Kidney glomerular epithelial cell (primary cell): ENCODE results near the gene TOP2B.

Experiments
- DNase-seq: peaks from one replicate; lab custom pipeline; 2025; lab: John Stamatoyannopoulos, UW

The TOP2B gene

GRCh38 chr3:25618028-25618427 is 46.7 kb downstream of the TOP2B start:
- no peak for DNase-seq

- DNase-seq: no peak
These were observed 53.5 kb downstream of the TOP2B start for GRCh38 chr3:25611193-25611592.

GRCh38 chr3:25610779-25611178 is 53.9 kb downstream of the TOP2B start:
- no peak for DNase-seq

GRCh38 chr3:25610167-25610566 is 54.5 kb downstream of the TOP2B start:
- DNase-seq: no peak

GRCh38 chr3:25604107-25604805 is 60.5 kb downstream of the TOP2B start:
- DNase-seq: peak; percentile 76

DNA sequence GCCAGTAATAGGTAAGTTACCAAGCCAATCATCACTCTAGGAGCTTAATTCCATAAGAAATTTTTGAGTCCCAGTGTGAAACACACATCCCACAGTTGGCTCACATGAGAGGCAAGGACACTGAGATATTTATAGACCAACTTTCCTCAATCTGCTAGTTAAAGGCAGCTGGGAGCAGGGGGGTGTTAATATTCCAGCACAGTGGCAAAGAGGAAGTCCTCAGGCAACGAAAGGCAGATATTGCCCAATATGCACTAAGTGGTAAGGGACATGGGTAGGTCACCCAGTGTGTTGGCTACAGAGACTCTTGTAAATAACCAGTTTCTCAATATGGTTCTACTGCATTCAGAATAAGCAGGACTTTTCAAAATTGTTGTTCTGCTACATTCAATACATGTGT is 61.0 kb downstream of the TOP2B start:
- DNase-seq: no peak

DNA sequence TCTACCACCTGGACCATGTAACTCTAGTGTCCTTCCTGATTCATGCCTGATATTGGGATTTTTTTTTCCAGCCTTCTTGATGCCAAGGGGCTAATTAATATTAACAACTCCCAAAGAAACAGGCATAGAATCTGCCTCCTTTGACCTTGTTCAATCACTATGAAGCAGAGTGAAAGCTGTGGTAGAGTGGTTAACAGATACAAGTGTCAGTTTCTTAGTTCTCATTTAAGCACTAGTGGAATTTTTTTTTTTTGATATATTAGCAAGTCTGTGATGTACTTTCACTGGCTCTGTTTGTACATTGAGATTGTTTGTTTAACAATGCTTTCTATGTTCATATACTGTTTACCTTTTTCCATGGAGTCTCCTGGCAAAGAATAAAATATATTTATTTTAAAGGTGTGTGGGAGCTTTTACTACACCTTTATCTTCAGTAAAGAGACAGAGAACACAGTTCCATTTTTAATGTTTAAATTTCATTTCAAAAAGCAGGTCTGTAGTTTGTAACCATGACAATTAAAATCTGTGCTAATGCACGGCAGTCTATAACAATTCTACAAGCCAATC is 67.1 kb downstream of the TOP2B start:
- DNase-seq: no peak

- peak; percentile 57 for DNase-seq
These were observed 70.7 kb downstream of the TOP2B start for GRCh38 chr3:25594007-25594502.

DNA sequence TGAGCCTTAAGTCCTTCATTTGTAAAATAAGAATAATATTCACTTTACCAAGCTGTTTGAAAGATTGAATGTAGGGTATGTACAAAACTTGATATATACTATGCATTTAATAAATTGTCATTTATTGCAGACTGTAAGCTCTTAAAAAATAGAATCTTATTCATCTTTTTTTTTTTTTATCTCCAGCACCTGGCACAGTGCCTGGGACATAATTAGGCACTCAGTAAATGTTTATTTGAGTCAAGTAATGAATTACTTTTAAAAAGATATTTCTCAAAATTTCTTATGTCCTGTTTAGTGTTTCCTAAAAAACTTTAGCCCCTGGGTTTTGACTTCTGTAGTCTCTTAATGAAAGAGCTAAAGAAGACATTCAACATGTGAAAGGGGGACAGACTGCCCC is 71.7 kb downstream of the TOP2B start:
- no peak for DNase-seq

DNA sequence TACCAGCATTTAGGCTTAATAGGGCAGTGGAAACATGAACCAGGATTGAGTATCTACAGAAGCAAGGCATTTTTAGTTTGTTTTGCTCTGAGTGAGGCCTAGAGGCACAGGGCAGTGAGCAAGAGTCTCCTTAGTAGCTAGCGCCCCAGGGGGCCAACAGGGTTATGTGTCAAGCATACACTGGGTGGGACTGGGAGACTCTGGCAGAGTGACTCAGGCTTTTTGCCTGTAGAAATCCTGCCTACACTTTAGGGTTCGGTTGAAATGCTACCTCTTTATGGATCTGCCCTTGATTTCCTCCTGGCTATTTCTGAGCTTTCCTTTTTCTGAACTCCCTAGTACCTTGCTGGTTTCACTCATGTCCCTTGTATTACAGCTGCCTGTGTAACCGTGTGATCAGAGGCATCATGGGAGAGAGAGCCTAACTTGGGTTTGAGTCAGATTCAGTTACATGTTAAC is 72.2 kb downstream of the TOP2B start:
- peak; percentile 66 for DNase-seq

DNA sequence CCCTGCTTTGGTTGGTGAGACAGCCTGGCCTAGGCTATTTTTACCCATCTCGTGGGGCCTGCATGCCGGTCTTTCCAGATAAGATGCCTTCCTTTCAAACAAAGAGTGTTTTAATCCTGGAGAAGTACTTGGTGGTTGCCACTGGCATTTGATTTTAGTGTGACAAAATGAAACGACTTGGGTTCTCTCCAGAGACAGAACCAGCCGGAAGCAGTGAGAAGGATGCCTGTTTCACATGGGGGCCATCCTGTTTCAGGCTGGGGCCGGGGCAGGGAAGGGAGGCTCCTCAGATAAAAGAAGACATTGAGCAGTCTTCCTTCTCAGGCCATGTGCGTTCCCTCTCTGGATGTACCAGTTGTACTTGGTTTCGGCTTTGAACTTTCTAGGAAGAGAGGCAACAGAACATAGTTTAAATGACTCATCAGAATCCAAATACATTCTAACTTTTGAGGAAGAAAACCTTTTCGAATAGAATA is 74.9 kb downstream of the TOP2B start:
- no peak for DNase-seq

- no peak for DNase-seq
These were observed 75.5 kb downstream of the TOP2B start for GRCh38 chr3:25589104-25589782.

DNA sequence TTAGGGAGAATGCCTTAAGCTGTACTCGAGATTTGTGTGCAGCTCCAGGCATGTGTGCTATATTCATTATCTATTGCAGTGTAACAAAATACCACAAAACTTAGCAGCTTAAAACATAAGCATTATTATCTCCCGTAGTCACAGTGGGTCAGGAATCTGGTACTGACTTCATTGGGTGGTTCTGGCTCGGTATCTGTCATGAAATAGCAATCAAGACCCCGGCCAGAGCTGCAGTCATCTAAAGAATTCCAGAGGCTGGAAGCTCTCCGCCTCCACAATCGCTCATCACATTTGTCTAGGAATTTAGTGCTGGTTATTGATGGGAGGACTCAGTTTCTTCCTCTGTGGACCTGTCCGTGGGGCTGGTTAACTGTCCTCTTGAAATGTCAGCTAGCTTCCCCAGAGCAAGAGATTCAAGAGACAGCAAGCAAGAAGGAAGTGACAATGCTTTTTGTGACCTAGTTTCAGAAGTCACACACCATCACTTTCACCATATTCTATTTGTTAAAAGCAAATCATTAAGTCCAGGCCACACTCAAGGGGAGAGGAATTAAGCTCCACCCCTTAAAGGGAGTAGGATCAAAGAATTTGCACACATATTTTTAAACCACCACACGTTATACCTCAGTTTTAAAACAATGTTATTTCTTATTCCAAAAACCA is 76.1 kb downstream of the TOP2B start:
- DNase-seq: no peak

- no peak for DNase-seq
These were observed 76.7 kb downstream of the TOP2B start for GRCh38 chr3:25587975-25588374.

GRCh38 chr3:25587526-25587925 is 77.2 kb downstream of the TOP2B start:
- DNase-seq: no peak

GRCh38 chr3:25587094-25587493 is 77.6 kb downstream of the TOP2B start:
- DNase-seq: no peak

- DNase-seq: no peak
These were observed 78.2 kb downstream of the TOP2B start for GRCh38 chr3:25586553-25586952.

DNA sequence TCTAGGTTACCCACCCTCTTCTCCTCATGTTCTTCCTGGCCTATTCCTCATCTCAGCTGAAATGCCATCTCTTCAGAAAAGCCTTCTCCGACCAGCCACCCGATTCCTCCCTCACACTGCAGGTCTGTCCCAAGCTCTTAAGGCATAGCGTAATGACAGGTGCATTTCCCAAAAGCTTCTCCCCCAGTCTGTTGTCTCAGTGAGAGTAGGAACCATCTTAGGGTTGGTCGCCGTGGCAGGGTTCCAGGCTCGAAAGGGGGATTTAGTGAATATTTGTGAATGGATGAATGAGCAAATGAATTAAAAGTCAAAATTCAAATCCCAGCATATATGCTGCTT is 78.6 kb downstream of the TOP2B start:
- no peak for DNase-seq

DNA sequence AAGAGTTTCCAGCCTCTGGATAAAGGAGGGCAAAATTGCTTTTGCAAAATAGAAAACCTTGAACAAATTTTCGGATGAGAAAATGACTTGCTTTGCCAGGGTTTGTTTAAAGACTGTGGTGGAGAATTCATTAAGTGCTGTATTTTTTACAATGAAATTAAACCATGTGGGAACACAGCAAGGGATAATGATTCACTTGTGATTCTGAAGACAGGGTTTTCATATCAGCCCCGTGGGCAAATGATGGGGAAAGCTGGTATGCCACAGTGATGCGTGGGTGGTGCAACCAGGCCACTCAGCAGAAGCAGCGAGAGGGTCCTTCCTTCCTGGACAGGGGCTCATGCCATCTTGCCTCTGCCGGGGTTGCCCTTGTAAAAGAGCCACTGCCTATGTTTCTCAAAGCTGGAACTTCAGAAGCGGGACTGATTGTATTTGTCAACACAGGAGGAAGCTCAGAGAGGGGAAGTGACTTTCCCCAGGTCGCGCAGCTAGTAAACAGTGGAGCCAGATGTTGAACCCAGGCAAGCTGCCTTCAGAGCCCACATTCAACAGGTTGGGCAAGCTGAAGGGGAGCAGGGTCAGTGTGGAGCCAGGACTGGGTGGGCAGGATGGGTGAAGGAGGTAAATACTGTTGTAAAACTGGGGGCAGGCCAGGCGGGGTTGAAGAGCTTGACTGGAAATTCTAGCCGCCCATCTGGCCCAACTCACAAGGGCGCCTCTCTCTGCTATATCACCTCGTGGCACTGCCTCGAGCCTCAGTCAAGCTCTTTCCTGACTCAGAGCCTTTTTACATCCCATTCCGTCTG is 79.1 kb downstream of the TOP2B start:
- no peak for DNase-seq

DNA sequence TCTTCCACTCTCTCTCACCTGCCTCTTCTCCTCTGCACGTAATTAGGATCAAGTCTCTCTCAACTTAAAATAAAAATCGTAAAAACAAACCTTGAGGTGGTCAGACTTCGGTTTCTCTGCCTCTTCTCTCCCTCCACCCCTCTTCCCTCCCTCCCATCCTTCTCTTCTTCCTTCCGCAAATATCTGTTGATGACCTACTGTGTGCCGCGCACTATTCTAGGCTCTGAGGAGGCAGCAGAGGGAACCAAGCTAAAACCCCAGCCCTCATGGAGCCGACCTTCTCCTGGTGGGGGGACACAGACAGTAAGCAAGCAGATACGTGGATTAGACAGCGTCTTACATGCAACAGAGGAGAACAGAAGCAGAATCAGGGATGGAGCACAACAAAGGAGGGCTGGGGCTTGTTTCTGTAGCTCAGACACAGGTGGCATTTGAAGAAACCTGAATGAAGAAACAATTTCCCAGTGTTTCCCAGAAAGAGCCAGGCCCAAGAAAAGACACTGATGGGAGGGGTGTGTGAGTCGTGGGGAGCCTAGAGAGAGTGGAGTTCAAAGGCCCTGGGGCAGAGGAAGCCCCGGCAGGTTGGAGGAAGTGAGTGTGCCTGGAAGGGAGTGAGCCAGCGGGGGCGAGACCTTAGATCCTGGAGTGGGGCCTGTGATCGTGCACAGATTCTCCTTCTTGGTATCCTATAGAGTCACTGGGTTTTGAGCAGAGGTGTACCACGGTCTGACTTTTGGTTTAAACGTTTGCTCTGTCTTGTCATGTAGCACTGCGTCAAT is 80.5 kb downstream of the TOP2B start:
- no peak for DNase-seq

- no peak for DNase-seq
These were observed 81.4 kb downstream of the TOP2B start for GRCh38 chr3:25583343-25583742.
